ENCODE data around the gene RAD54L2.
"Not testable (repeated sequence)": the region's sequence is repeated elsewhere in the genome, so short reads cannot be mapped to it uniquely, and the experiment has no call there.

The RAD54L2 gene

GRCh38 chr3:51538459-51539290 lies at the start of gene RAD54L2:
TSS of gene RAD54L2 (plus strand) at chr3:51538719. CDS start at chr3:51590421, 51,702 bp downstream.
- in situ Hi-C loops (cut with MboI; ENCODE audit: low sequenced_read_pairs), result no loop called here

- in situ Hi-C loops (cut with MboI; ENCODE audit: low sequenced_read_pairs), result no loop called here
Measured at GRCh38 chr3:51498876-51499738, 39.4 kb upstream of the RAD54L2 start.

- in situ Hi-C loops (cut with MboI; ENCODE audit: low sequenced_read_pairs), result no loop called here
Measured at GRCh38 chr3:51500632-51501131, 37.8 kb upstream of the RAD54L2 start.

GRCh38 chr3:51501833-51502561 lies 36.5 kb upstream of the RAD54L2 start:
- in situ Hi-C loops (cut with MboI; ENCODE audit: low sequenced_read_pairs), result no loop called here

- in situ Hi-C loops (cut with MboI; ENCODE audit: low sequenced_read_pairs), result no loop called here
Measured at GRCh38 chr3:51502562-51502910, 36.0 kb upstream of the RAD54L2 start.

GRCh38 chr3:51503007-51503406 lies 35.5 kb upstream of the RAD54L2 start:
- in situ Hi-C loops (cut with MboI; ENCODE audit: low sequenced_read_pairs), result no loop called here

GRCh38 chr3:51508255-51508654 lies 30.3 kb upstream of the RAD54L2 start:
- in situ Hi-C loops (cut with MboI; ENCODE audit: low sequenced_read_pairs), result no loop called here

GRCh38 chr3:51510996-51511395 lies 27.5 kb upstream of the RAD54L2 start:
- in situ Hi-C loops (cut with MboI; ENCODE audit: low sequenced_read_pairs), result no loop called here

GRCh38 chr3:51514210-51514609 lies 24.3 kb upstream of the RAD54L2 start:
- in situ Hi-C loops (cut with MboI; ENCODE audit: low sequenced_read_pairs), result no loop called here

- in situ Hi-C loops (cut with MboI; ENCODE audit: low sequenced_read_pairs), result no loop called here
Measured at GRCh38 chr3:51519848-51520247, 18.7 kb upstream of the RAD54L2 start.

- in situ Hi-C loops (cut with MboI; ENCODE audit: low sequenced_read_pairs), result not testable (repeated sequence)
Measured at GRCh38 chr3:51520906-51521730, 17.4 kb upstream of the RAD54L2 start.

GRCh38 chr3:51522273-51522962 lies 16.1 kb upstream of the RAD54L2 start:
- in situ Hi-C loops (cut with MboI; ENCODE audit: low sequenced_read_pairs), result no loop called here

GRCh38 chr3:51524874-51525273 lies 13.6 kb upstream of the RAD54L2 start:
- in situ Hi-C loops (cut with MboI; ENCODE audit: low sequenced_read_pairs), result not testable (repeated sequence)

- in situ Hi-C loops (cut with MboI; ENCODE audit: low sequenced_read_pairs), result no loop called here
Measured at GRCh38 chr3:51530485-51530884, 8.0 kb upstream of the RAD54L2 start.

GRCh38 chr3:51535146-51536019 lies 3.1 kb upstream of the RAD54L2 start:
- in situ Hi-C loops (cut with MboI; ENCODE audit: low sequenced_read_pairs), result no loop called here

GRCh38 chr3:51537631-51538030 lies 888 bp upstream of the RAD54L2 start:
- in situ Hi-C loops (cut with MboI; ENCODE audit: low sequenced_read_pairs), result not testable (repeated sequence)

- in situ Hi-C loops (cut with MboI; ENCODE audit: low sequenced_read_pairs), result no loop called here
Measured at GRCh38 chr3:51538115-51538458, 432 bp upstream of the RAD54L2 start.

- in situ Hi-C loops (cut with MboI; ENCODE audit: low sequenced_read_pairs), result no loop called here
Measured at GRCh38 chr3:51539291-51539941, 897 bp downstream of the RAD54L2 start.

Measured in HL-60/S4 treated with phorbol 12-myristate 13-acetate at 8.2 ng/mL for 4 days and 3 days (cell line).